ENCODE results near the gene WT1. TPM values are rescaled to one million over a fixed set of nuclear protein-coding genes. Genes with fewer than 3 reads are reported as not detected.

Gene WT1
- total and polyA plus RNA-seq, 4 donors, result 0.07 to 0.92 (median 0.47) TPM

GRCh38 chr11:32381179-32381578, 54.2 kb downstream of the WT1 start:
- no peak for TF ChIP-seq CTCF (IDR thresholded peaks at IDR 0.05; ENCODE audit: control extremely low read depth, extremely low read depth)
- H3K4me3 ChIP-seq, result no peak overlapping the region
- peaks cover 0 to 9% (median 9%) of the 10 kb centered on the region in 3 donors for H3K27me3 ChIP-seq (ENCODE audit: control insufficient read depth in 3 of 3, insufficient read depth in 3 of 3, low read length in 2 of 3)
- ATAC-seq (ENCODE audit: insufficient read depth, low FRiP score), result no peak
- H3K4me1 ChIP-seq (ENCODE audit: control insufficient read depth in 5 of 5, insufficient read depth in 5 of 5, low read length in 5 of 5), result no peaks in the 10 kb centered on the region
- H3K36me3 ChIP-seq (ENCODE audit: control insufficient read depth in 4 of 4, insufficient read depth in 4 of 4, low read length in 4 of 4), result no peaks in the 10 kb centered on the region
- no peak for DNase-seq
- H3K27ac ChIP-seq (ENCODE audit: low read depth in 1 of 2, low read length in 1 of 2), result no peak overlapping the region
- H3K9me3 ChIP-seq (ENCODE audit: control insufficient read depth in 4 of 4, insufficient read depth in 3 of 4, low read length in 3 of 4), result peaks cover 0 to 6% (median 0%) of the 10 kb centered on the region in 4 donors
- WGBS, 2 donors, result 81 to 90% methylated on average over 9 of the region's 9 CpGs
- H3K9ac ChIP-seq (ENCODE audit: insufficient read depth in 1 of 2, low read length in 2 of 2), result no peak overlapping the region

GRCh38 chr11:32379719-32380118, 55.6 kb downstream of the WT1 start:
- no peaks in the 10 kb centered on the region for H3K36me3 ChIP-seq (ENCODE audit: control insufficient read depth in 4 of 4, insufficient read depth in 4 of 4, low read length in 4 of 4)
- H3K27ac ChIP-seq (ENCODE audit: low read depth in 1 of 2, low read length in 1 of 2), result no peak overlapping the region
- DNase-seq (no peak), ATAC-seq (ENCODE audit: insufficient read depth, low FRiP score) (no peak)
- peaks cover 0 to 8% (median 7%) of the 10 kb centered on the region in 3 donors for H3K27me3 ChIP-seq (ENCODE audit: control insufficient read depth in 3 of 3, insufficient read depth in 3 of 3, low read length in 2 of 3)
- H3K9ac ChIP-seq (ENCODE audit: insufficient read depth in 1 of 2, low read length in 2 of 2), result no peak overlapping the region
- no peak for TF ChIP-seq CTCF (IDR thresholded peaks at IDR 0.05; ENCODE audit: control extremely low read depth, extremely low read depth)
- peaks cover 0 to 6% (median 0%) of the 10 kb centered on the region in 4 donors for H3K9me3 ChIP-seq (ENCODE audit: control insufficient read depth in 4 of 4, insufficient read depth in 3 of 4, low read length in 3 of 4)
- 56 to 73% methylated on average over 10 of the region's 10 CpGs for WGBS, 2 donors
- no peaks in the 10 kb centered on the region for H3K4me1 ChIP-seq (ENCODE audit: control insufficient read depth in 5 of 5, insufficient read depth in 5 of 5, low read length in 5 of 5)
- H3K4me3 ChIP-seq, result no peak overlapping the region

GRCh38 chr11:32375826-32376225, 59.5 kb downstream of the WT1 start:
- no peak overlapping the region for H3K9ac ChIP-seq (ENCODE audit: insufficient read depth in 1 of 2, low read length in 2 of 2)

More at GRCh38 chr11:32375826-32376225, 59.5 kb downstream of the WT1 start:
- Histone ChIP-seq H3K9me3 (ENCODE audit: control insufficient read depth in 4 of 4, insufficient read depth in 3 of 4, low read length in 3 of 4) (peaks cover 0 to 6% (median 0%) of the 10 kb centered on the region in 4 donors), H3K27me3 (ENCODE audit: control insufficient read depth in 3 of 3, insufficient read depth in 3 of 3, low read length in 2 of 3) (peaks cover 0 to 2% (median 0%) of the 10 kb centered on the region in 3 donors), H3K4me3 (no peak overlapping the region), H3K4me1 (ENCODE audit: control insufficient read depth in 5 of 5, insufficient read depth in 5 of 5, low read length in 5 of 5) (no peaks in the 10 kb centered on the region), H3K36me3 (ENCODE audit: control insufficient read depth in 4 of 4, insufficient read depth in 4 of 4, low read length in 4 of 4) (no peaks in the 10 kb centered on the region), H3K27ac (ENCODE audit: low read depth in 1 of 2, low read length in 1 of 2) (no peak overlapping the region)
- no peak for TF ChIP-seq CTCF (IDR thresholded peaks at IDR 0.05; ENCODE audit: control extremely low read depth, extremely low read depth)
- ATAC-seq (ENCODE audit: insufficient read depth, low FRiP score) (no peak), DNase-seq (no peak)
- WGBS, 2 donors, result 65 to 74% methylated on average over 1 of the region's 1 CpG
